DMS153 treated with DMSO at 0.1 percent for 48 hours (cell line): Measurements from ENCODE around the gene PTPRB.

Experiments used
- DNase-seq: peaks from one replicate; lab custom pipeline; 2025; ENCODE audit not compliant: unreplicated experiment; lab: John Stamatoyannopoulos, UW

PTPRB gene

GRCh38 chr12:70637303-70638085 is at the start of gene PTPRB:
TSS of gene PTPRB (minus strand) at chr12:70637429. CDS start at chr12:70637395, 34 bp downstream.
- no peak for DNase-seq

GRCh38 chr12:70686907-70687306 is 49.7 kb upstream of the PTPRB start:
- DNase-seq, result no peak

GRCh38 chr12:70686299-70686698 is 49.1 kb upstream of the PTPRB start:
- DNase-seq, result no peak

GRCh38 chr12:70683976-70684375 is 46.7 kb upstream of the PTPRB start:
- no peak for DNase-seq

- DNase-seq, result no peak
These were observed 34.5 kb upstream of the PTPRB start for GRCh38 chr12:70671698-70672097.

- no peak for DNase-seq
These were observed 33.7 kb upstream of the PTPRB start for GRCh38 chr12:70670948-70671347.

GRCh38 chr12:70667253-70667652 is 30.0 kb upstream of the PTPRB start:
- no peak for DNase-seq

GRCh38 chr12:70666364-70666763 is 29.1 kb upstream of the PTPRB start:
- no peak for DNase-seq

GRCh38 chr12:70664465-70664881 is 27.2 kb upstream of the PTPRB start:
- DNase-seq, result no peak

- DNase-seq, result no peak
These were observed 26.6 kb upstream of the PTPRB start for GRCh38 chr12:70663838-70664237.

GRCh38 chr12:70661466-70662161 is 24.4 kb upstream of the PTPRB start:
- no peak for DNase-seq

- no peak for DNase-seq
These were observed 23.5 kb upstream of the PTPRB start for GRCh38 chr12:70660620-70661219.

GRCh38 chr12:70660002-70660604 is 22.9 kb upstream of the PTPRB start:
- no peak for DNase-seq

- DNase-seq, result no peak
These were observed 21.9 kb upstream of the PTPRB start for GRCh38 chr12:70659077-70659606.

GRCh38 chr12:70657616-70658286 is 20.5 kb upstream of the PTPRB start:
- DNase-seq, result no peak

GRCh38 chr12:70652451-70652850 is 15.2 kb upstream of the PTPRB start:
- no peak for DNase-seq

- DNase-seq, result no peak
These were observed 11.6 kb upstream of the PTPRB start for GRCh38 chr12:70648831-70649230.

GRCh38 chr12:70648191-70648590 is 11.0 kb upstream of the PTPRB start:
- DNase-seq, result no peak

- no peak for DNase-seq
These were observed 9.6 kb upstream of the PTPRB start for GRCh38 chr12:70646850-70647249.

GRCh38 chr12:70645494-70646317 is 8.5 kb upstream of the PTPRB start:
- DNase-seq, result no peak
